K562 (cell line): ENCODE results near the gene HPRT1. TPM values are rescaled to one million over a fixed set of nuclear protein-coding genes. Genes with fewer than 3 reads are reported as not detected.

Experiments used
- ATAC-seq: fragments of 200-7000 bp; cut with Tn5 transposase; 3 replicates; pipeline ENCODE4 v1.9.1; 2020; ENCODE audit warnings: moderate library complexity
- BruUV-seq: library from RNA; stranded (reverse); fragments of 400-500 nt; replicated peaks from 2 replicates; lab custom pipeline; 2021; lab: Mats Ljungman, UMichigan
- CTCF ChIA-PET: fragments of 300-600 bp; formaldehyde crosslinking; extraction: SDS; loops from one replicate; lab custom pipeline; 2021; ENCODE audit warnings: low intra/inter-chr PET ratio; lab: Yijun Ruan, JAX
- POLR2A ChIA-PET: fragments of 300-600, 350-650 bp; sonication (Branson Sonifier 250); formaldehyde crosslinking; extraction: SDS; loops from one replicate; lab custom pipeline; 2021; ENCODE audit warnings: antibody characterized with exemption, inconsistent platforms; lab: Yijun Ruan, JAX
- DNase-seq, 4 experiments: peaks; one replicate each; pipeline versions ENCODE4 v3.0.0 to v3.0.0-alpha.2; 2011 to 2018; ENCODE audit warnings: low spot score in 3 of 4, mixed read lengths in 3 of 4; ENCODE audit errors: extremely low read depth in 1 of 4
- FAIRE-seq: peaks from 2 replicates; lab custom pipeline; 2011; peaks lifted over from hg19 to GRCh38; lab: Jason Lieb, UNC
- H2AFZ ChIP-seq: 2 replicates; pipeline ENCODE4 v1.6.0; 2011; ENCODE audit warnings: low read depth, low read length, control low read depth, inconsistent platforms
- H3K27ac ChIP-seq: fragments of 200-600 bp; 3 replicates; pipeline ENCODE4 v1.8.0; 2011; ENCODE audit warnings: low read depth, mild to moderate bottlenecking, control low read depth, inconsistent platforms, low read length, moderate library complexity, mixed read lengths; ENCODE audit errors: extremely low read depth
- H3K27me3 ChIP-seq, 2 experiments: fragments of 300-600 bp in 1 of 2; 2 replicates in 1 of 2; 3 replicates in 1 of 2; pipeline versions ENCODE4 v1.6.0 to v1.8.0; 2011; ENCODE audit warnings: inconsistent platforms in 2 of 2, low read length in 2 of 2, mild to moderate bottlenecking in 1 of 2, mixed read lengths in 1 of 2, moderate library complexity in 1 of 2; ENCODE audit not compliant: control insufficient read depth in 2 of 2, insufficient read depth in 2 of 2
- H3K36me3 ChIP-seq: fragments of 300-600 bp; 3 replicates; pipeline ENCODE4 v1.8.0; 2011; ENCODE audit warnings: mild to moderate bottlenecking, low read length, inconsistent platforms; ENCODE audit not compliant: control insufficient read depth, insufficient read depth
- H3K4me1 ChIP-seq, 2 experiments: fragments of 200-600 bp in 1 of 2; replicated peaks in 1 of 2; 2 replicates in 1 of 2; 3 replicates in 1 of 2; pipeline versions ENCODE4 v1.5.1 to v1.8.0; 2011; ENCODE audit warnings: inconsistent platforms in 2 of 2, low read length in 2 of 2, mild to moderate bottlenecking in 1 of 2, mixed read lengths in 1 of 2, moderate library complexity in 1 of 2; ENCODE audit not compliant: control insufficient read depth in 2 of 2, insufficient read depth in 2 of 2
- H3K4me2 ChIP-seq: 2 replicates; pipeline ENCODE4 v1.6.1; 2011; ENCODE audit warnings: low read length, control low read depth, inconsistent platforms, mixed read lengths; ENCODE audit not compliant: insufficient read depth
- H3K4me3 ChIP-seq: fragments of 200-600 bp; sonication (generic), shearing (Covaris generic); 2 replicates; pipeline ENCODE4 v1.5.1; 2016; ENCODE audit warnings: control low read depth, inconsistent platforms
- H3K79me2 ChIP-seq: fragments of 200-600 bp; 3 replicates; pipeline ENCODE4 v1.8.0; 2011; ENCODE audit warnings: low read length, inconsistent platforms; ENCODE audit not compliant: control insufficient read depth, insufficient read depth
- H3K9ac ChIP-seq, 2 experiments: 2 replicates each; pipeline versions ENCODE4 v1.6.0 to v1.6.1; 2011; ENCODE audit warnings: low read depth in 2 of 2, low read length in 2 of 2, control low read depth in 1 of 2, inconsistent platforms in 1 of 2, mild to moderate bottlenecking in 1 of 2, mixed read lengths in 1 of 2; ENCODE audit not compliant: insufficient read depth in 1 of 2
- H3K9me1 ChIP-seq: one replicate; pipeline ENCODE4 v1.6.0; 2011; ENCODE audit warnings: inconsistent platforms, mild to moderate bottlenecking, low read length, moderate library complexity; ENCODE audit not compliant: control insufficient read depth, insufficient read depth
- H3K9me3 ChIP-seq: replicated peaks from 2 replicates; pipeline ENCODE4 v1.5.1; 2011; ENCODE audit warnings: low read depth, low read length, inconsistent platforms; ENCODE audit not compliant: control insufficient read depth, insufficient read depth
- H4K20me1 ChIP-seq: replicated peaks from 2 replicates; pipeline ENCODE4 v1.6.1; 2011; ENCODE audit warnings: low read length, inconsistent platforms, mixed read lengths; ENCODE audit not compliant: control insufficient read depth, insufficient read depth
- CCNT2 ChIP-seq: IDR thresholded peaks from 2 replicates; pipeline ENCODE4 v1.6.1; 2011; ENCODE audit warnings: borderline replicate concordance, low read depth, mild to moderate bottlenecking, moderate library complexity, mixed read lengths, low read length; ENCODE audit not compliant: insufficient read length; ENCODE audit errors: extremely low read depth
- RAD21 ChIP-seq, 2 experiments: fragments of 250-450 bp in 1 of 2; fragments of 450-650 bp in 1 of 2; sonication (Bioruptor Pico) in 1 of 2; formaldehyde crosslinking in 1 of 2; IDR thresholded peaks in 1 of 2; conservative IDR thresholded peaks in 1 of 2; 2 replicates each; pipeline versions ENCODE4 v1.4.0 to v1.8.0; 2020 to 2022; ENCODE audit warnings: mild to moderate bottlenecking in 2 of 2, moderate library complexity in 1 of 2
- WGBS: fragments of 100-300 bp; shearing (Covaris generic); methylation state at CpG from one replicate; pipeline ENCODE4 v1.1.6; 2016; ENCODE audit warnings: low coverage, mixed read lengths; ENCODE audit not compliant: insufficient coverage; ENCODE audit errors: missing lambda C conversion rate; 5-methylcytosine and 5-hydroxymethylcytosine counted together
- in situ Hi-C: fragments of 300-500 bp; cut with MboI; formaldehyde crosslinking; loops from 4 replicates; pipeline ENCODE4 v1.15.0; 2018; ENCODE audit warnings: inconsistent platforms, mixed read lengths
- intact Hi-C: fragments of 100-400 bp; cut with micrococcal nuclease; formaldehyde crosslinking; loops from 2 replicates; pipeline ENCODE4 v1.14.2; 2022
- polyA plus RNA-seq, 8 experiments: library from polyadenylated mRNA; depleted of rRNA in 4 of 8; stranded (reverse) in 5 of 8; unstranded in 3 of 8; fragments of >200 nt; fragmentation: Nextera tagmentation in 2 of 8; fragmentation: Illumina TruSeq in 1 of 8; extraction: Ambion mirVana in 2 of 8; extraction: Trizol in 1 of 8; gene quantifications; 2 replicates each; pipeline versions ENCODE4 v1.2.1 to v1.2.3, GENCODE V29; 2011 to 2014; ENCODE audit warnings: inconsistent platforms in 1 of 8, missing spikeins in 1 of 8
- total RNA-seq, 7 experiments: library from RNA; depleted of rRNA in 6 of 7; stranded (reverse); fragments of >200 nt in 6 of 7; fragmentation: Illumina TruSeq in 2 of 7; extraction: Trizol in 2 of 7; gene quantifications; 2 replicates each; pipeline versions ENCODE4 v1.2.1 to v1.2.3, GENCODE V29; 2011 to 2021; ENCODE audit warnings: low replicate concordance in 1 of 7
- TF ChIP-seq, protein P1 (sequence below), 3 experiments: IDR thresholded peaks in 2 of 3; conservative IDR thresholded peaks in 1 of 3; 2 replicates each; pipeline ENCODE4 v1.5.1; 2011 to 2012; ENCODE audit warnings: low read length in 3 of 3, mild to moderate bottlenecking in 3 of 3, control low read depth in 2 of 3, improper control_type of control experiment in 1 of 3, inconsistent platforms in 1 of 3, low read depth in 1 of 3, mixed read lengths in 1 of 3, moderate library complexity in 1 of 3; ENCODE audit not compliant: insufficient read depth in 2 of 3

HPRT1 gene
- total and polyA plus RNA-seq, 9 of the 15 experiments (the other 6 are each of a cell fraction or from before 2014, with no cell fraction given), result 24.4 to 158 (median 104) TPM

DNA sequence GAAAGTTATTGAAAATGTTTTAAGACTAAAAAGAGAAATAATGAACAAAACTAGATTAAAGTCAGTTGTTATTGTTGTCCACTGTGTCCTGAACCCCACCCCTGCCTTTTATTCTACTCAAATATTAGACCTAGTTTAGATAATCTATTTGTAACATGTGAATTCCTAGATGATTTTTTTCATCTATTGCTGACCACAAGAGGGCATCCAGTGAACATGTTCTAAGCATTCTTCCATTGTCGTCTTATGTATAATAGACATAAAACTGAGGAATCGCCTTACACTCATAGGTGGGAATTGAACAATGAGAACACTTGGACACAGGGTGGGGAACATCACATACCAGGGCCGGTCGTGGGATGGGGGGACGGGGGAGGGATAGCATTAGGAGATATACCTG is 36.4 kb upstream of the HPRT1 start:
- WGBS, result 92% methylated on average over 3 of the region's 5 CpGs
- Histone ChIP-seq H3K9me1 (no peaks in the 10 kb centered on the region), H3K79me2 (no peaks in the 10 kb centered on the region), H3K9ac (no peak overlapping the region), H3K9me3 (no peaks in the 10 kb centered on the region), H3K27me3 (no peaks in the 10 kb centered on the region), H3K4me3 (no peak overlapping the region), H3K36me3 (peaks cover 64% of the 10 kb centered on the region; the same call in 1 of the 3 replicates), H2AFZ (no peak overlapping the region), H4K20me1 (no peaks in the 10 kb centered on the region), H3K27ac (no peak overlapping the region), H3K4me1 (no peaks in the 10 kb centered on the region), H3K4me2 (no peak overlapping the region)
- TF ChIP-seq, protein P1, sequence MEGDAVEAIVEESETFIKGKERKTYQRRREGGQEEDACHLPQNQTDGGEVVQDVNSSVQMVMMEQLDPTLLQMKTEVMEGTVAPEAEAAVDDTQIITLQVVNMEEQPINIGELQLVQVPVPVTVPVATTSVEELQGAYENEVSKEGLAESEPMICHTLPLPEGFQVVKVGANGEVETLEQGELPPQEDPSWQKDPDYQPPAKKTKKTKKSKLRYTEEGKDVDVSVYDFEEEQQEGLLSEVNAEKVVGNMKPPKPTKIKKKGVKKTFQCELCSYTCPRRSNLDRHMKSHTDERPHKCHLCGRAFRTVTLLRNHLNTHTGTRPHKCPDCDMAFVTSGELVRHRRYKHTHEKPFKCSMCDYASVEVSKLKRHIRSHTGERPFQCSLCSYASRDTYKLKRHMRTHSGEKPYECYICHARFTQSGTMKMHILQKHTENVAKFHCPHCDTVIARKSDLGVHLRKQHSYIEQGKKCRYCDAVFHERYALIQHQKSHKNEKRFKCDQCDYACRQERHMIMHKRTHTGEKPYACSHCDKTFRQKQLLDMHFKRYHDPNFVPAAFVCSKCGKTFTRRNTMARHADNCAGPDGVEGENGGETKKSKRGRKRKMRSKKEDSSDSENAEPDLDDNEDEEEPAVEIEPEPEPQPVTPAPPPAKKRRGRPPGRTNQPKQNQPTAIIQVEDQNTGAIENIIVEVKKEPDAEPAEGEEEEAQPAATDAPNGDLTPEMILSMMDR (IDR thresholded peaks at IDR 0.05 in 2 of 3, conservative IDR thresholded peaks at IDR 0.05 in 1 of 3; ENCODE audit: insufficient read depth in 2 of 3, low read depth in 1 of 3, low read length in 3 of 3), result peak; percentile 21 to 35 (median 24); a peak in 3 of 6 replicates
- TF ChIP-seq RAD21 (CRISPR knock-in tag; conservative IDR thresholded peaks at IDR 0.05 in 1 of 2, IDR thresholded peaks at IDR 0.05 in 1 of 2) (peak in 1 of 2 experiments; percentile 50; a peak in 2 of 4 replicates), CCNT2 (no peak)
- intact Hi-C loops, result no loop called here
- in situ Hi-C loops, result no loop called here
- no peak for FAIRE-seq
- no TSS peak for BruUV-seq
- ChIA-PET CTCF (interaction anchor here (0.6 kb wide), 1 partner anchor 526 kb away, joined by 4 read pairs; no protein-coding TSS in a partner anchor), POLR2A (no interaction called here)
- DNase-seq, result peak in 3 of 4 experiments; percentile 10 to 22 (median 11)
- ATAC-seq, result no peak
